Neural crest cell (in vitro differentiated cells): ENCODE data around the gene MYO10. TPM values are rescaled to one million over a fixed set of nuclear protein-coding genes. Genes with fewer than 3 reads are reported as not detected.

Experiments used
- DNase-seq: peaks from one replicate; pipeline ENCODE4 v3.0.0; 2021; ENCODE audit warnings: low read depth, mixed read lengths, low spot score
- H3K27ac Mint-ChIP-seq: one replicate; pipeline ENCODE4 v1.8.0; 2021; ENCODE audit warnings: mild to moderate bottlenecking, mixed read lengths; ENCODE audit not compliant: unreplicated experiment
- H3K27me3 Mint-ChIP-seq: 2 replicates; pipeline ENCODE4 v1.8.0; 2021; ENCODE audit warnings: low read depth, mild to moderate bottlenecking, mixed read lengths
- H3K36me3 Mint-ChIP-seq: 2 replicates; pipeline ENCODE4 v1.8.0; 2021; ENCODE audit warnings: low read depth, mild to moderate bottlenecking, mixed read lengths
- H3K4me1 Mint-ChIP-seq: 2 replicates; pipeline ENCODE4 v1.8.0; 2021; ENCODE audit warnings: mixed read lengths
- H3K4me3 Mint-ChIP-seq: one replicate; pipeline ENCODE4 v1.8.0; 2021; ENCODE audit warnings: mild to moderate bottlenecking, mixed read lengths
- H3K9me3 Mint-ChIP-seq: 2 replicates; pipeline ENCODE4 v1.8.0; 2021; ENCODE audit warnings: mixed read lengths
- CTCF ChIP-seq: fragments of 200-600 bp; sonication (generic); conservative IDR thresholded peaks from 2 replicates; pipeline ENCODE4 v1.5.0; 2021; ENCODE audit warnings: antibody characterized with exemption, mild to moderate bottlenecking
- total RNA-seq: library from RNA; stranded (reverse); gene quantifications from 2 replicates; pipeline ENCODE4 v1.2.1, GENCODE V29; 2021

The MYO10 gene
- total RNA-seq, 1 donor from 2014 or later, result 94.4 TPM

- peaks cover 15% of the 10 kb centered on the region for H3K36me3 Mint-ChIP-seq
- no peaks in the 10 kb centered on the region for H3K9me3 Mint-ChIP-seq
- H3K27me3 Mint-ChIP-seq, result no peaks in the 10 kb centered on the region
- H3K4me3 Mint-ChIP-seq, result no peak overlapping the region
- DNase-seq, result no peak
- TF ChIP-seq CTCF, result no peak
- peaks cover 50% of the 10 kb centered on the region for H3K4me1 Mint-ChIP-seq
- no peak overlapping the region for H3K27ac Mint-ChIP-seq
Measured at GRCh38 chr5:16788957-16789356, 147.1 kb downstream of the MYO10 start.

- TF ChIP-seq CTCF, result no peak
- H3K4me3 Mint-ChIP-seq, result no peak overlapping the region
Measured at GRCh38 chr5:16787278-16787677, 148.8 kb downstream of the MYO10 start.

GRCh38 chr5:16784843-16785791, 151.0 kb downstream of the MYO10 start:
- Mint-ChIP-seq H3K27ac (no peak overlapping the region), H3K36me3 (peaks cover 20% of the 10 kb centered on the region), H3K9me3 (no peaks in the 10 kb centered on the region), H3K4me3 (no peak overlapping the region), H3K27me3 (no peaks in the 10 kb centered on the region), H3K4me1 (peaks cover 26% of the 10 kb centered on the region)
- no peak for DNase-seq
- no peak for TF ChIP-seq CTCF

More at GRCh38 chr5:16787278-16787677, 148.8 kb downstream of the MYO10 start:
- no peak for DNase-seq
- no peaks in the 10 kb centered on the region for H3K9me3 Mint-ChIP-seq
- H3K4me1 Mint-ChIP-seq, result peaks cover 44% of the 10 kb centered on the region
- H3K27ac Mint-ChIP-seq, result no peak overlapping the region
- peaks cover 18% of the 10 kb centered on the region for H3K36me3 Mint-ChIP-seq
- H3K27me3 Mint-ChIP-seq, result no peaks in the 10 kb centered on the region

- no peak for DNase-seq
- Mint-ChIP-seq H3K4me3 (no peak overlapping the region), H3K27ac (peak overlapping the region; percentile 73), H3K27me3 (no peaks in the 10 kb centered on the region), H3K4me1 (peaks cover 15% of the 10 kb centered on the region), H3K36me3 (peaks cover 20% of the 10 kb centered on the region), H3K9me3 (no peaks in the 10 kb centered on the region)
- TF ChIP-seq CTCF, result no peak
Measured at GRCh38 chr5:16784088-16784487, 152.0 kb downstream of the MYO10 start.

GRCh38 chr5:16781828-16782626, 154.1 kb downstream of the MYO10 start:
- H3K4me3 Mint-ChIP-seq, result no peak overlapping the region
- H3K9me3 Mint-ChIP-seq, result no peaks in the 10 kb centered on the region
- peaks cover 14% of the 10 kb centered on the region for H3K36me3 Mint-ChIP-seq
- H3K27me3 Mint-ChIP-seq, result no peaks in the 10 kb centered on the region
- H3K27ac Mint-ChIP-seq, result peak overlapping the region; percentile 39
- no peak for TF ChIP-seq CTCF
- peaks cover under 1% of the 10 kb centered on the region for H3K4me1 Mint-ChIP-seq
- DNase-seq, result no peak
